GM12865 (cell line): Measurements from ENCODE around the gene BAZ2B.
A peak's percentile ranks its signal among the peaks of the same experiment; 100 is the strongest.

Experiments
- DNase-seq: peaks from one replicate; pipeline ENCODE4 v3.0.0; 2010; ENCODE audit warnings: low read depth
- H3K4me3 ChIP-seq: 2 replicates; pipeline ENCODE4 v1.5.1; 2011; ENCODE audit warnings: mild to moderate bottlenecking, low read depth, low read length, control low read depth
- TF ChIP-seq, protein P1 (sequence below): IDR thresholded peaks from 2 replicates; pipeline ENCODE4 v1.5.1; 2011; ENCODE audit warnings: low read length, control low read depth, low read depth, inconsistent platforms; ENCODE audit not compliant: insufficient read depth; ENCODE audit errors: missing control alignments

BAZ2B gene

DNA sequence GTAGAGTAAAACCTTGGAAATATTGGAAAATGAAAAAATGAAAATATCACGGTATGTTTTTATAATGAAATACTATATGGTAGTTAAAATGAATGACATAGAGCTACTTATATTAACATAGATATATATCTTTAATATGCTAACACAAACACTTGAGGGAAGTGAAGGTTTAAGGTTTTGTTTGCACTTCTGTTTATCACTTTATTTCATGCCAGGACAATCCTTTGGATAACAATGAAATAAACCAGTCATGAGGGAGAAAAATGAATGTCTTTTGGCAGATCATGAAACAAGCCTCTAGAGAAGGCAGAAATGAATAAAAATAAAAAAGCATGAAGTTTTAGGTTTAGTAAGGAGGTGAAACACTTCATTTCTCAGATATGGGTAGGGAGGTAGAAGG, 89.9 kb downstream of the BAZ2B start:
- H3K4me3 ChIP-seq: no peak overlapping the region
- TF ChIP-seq, protein P1, sequence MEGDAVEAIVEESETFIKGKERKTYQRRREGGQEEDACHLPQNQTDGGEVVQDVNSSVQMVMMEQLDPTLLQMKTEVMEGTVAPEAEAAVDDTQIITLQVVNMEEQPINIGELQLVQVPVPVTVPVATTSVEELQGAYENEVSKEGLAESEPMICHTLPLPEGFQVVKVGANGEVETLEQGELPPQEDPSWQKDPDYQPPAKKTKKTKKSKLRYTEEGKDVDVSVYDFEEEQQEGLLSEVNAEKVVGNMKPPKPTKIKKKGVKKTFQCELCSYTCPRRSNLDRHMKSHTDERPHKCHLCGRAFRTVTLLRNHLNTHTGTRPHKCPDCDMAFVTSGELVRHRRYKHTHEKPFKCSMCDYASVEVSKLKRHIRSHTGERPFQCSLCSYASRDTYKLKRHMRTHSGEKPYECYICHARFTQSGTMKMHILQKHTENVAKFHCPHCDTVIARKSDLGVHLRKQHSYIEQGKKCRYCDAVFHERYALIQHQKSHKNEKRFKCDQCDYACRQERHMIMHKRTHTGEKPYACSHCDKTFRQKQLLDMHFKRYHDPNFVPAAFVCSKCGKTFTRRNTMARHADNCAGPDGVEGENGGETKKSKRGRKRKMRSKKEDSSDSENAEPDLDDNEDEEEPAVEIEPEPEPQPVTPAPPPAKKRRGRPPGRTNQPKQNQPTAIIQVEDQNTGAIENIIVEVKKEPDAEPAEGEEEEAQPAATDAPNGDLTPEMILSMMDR: no peak
- no peak for DNase-seq

DNA sequence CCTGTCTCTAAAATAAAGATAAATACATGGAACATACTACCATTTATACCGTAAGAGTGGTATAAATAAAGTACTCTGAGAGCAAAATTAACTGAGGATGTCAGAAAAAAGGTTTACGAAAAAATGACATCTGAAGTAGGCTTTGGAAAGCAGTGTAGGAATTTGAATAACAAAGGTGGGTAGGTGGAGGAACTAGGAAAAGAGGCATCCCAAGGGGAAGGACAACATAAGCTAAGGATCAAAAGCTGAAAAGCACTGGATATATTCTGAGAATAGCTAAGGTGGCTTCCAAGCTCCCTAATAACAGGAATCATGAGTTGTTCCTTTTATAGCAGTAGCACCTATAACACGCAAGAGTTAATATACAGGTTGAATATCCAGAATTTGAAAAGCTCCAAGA, 91.3 kb downstream of the BAZ2B start:
- H3K4me3 ChIP-seq: no peak overlapping the region
- DNase-seq: no peak
- TF ChIP-seq, protein P1: no peak

DNA sequence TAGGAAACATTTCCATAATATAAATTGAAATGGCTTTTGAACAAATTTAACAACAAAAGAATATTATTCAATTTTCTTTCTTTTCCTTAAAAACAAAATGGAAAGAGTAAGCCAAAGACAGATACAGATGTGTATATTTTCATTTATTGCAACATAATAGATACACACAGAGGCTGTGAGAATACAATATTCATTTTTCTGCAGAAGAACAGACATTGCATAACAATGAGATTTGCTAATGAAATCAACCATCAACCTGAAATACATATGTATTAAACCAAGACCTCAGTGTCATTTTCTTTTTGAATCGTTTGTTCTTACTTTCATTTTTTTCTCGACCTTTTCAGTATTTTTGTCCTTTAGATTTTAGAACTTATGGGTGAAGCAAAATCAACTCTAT, 95.1 kb downstream of the BAZ2B start:
- no peak for DNase-seq
- TF ChIP-seq, protein P1: no peak
- H3K4me3 ChIP-seq: no peak overlapping the region

DNA sequence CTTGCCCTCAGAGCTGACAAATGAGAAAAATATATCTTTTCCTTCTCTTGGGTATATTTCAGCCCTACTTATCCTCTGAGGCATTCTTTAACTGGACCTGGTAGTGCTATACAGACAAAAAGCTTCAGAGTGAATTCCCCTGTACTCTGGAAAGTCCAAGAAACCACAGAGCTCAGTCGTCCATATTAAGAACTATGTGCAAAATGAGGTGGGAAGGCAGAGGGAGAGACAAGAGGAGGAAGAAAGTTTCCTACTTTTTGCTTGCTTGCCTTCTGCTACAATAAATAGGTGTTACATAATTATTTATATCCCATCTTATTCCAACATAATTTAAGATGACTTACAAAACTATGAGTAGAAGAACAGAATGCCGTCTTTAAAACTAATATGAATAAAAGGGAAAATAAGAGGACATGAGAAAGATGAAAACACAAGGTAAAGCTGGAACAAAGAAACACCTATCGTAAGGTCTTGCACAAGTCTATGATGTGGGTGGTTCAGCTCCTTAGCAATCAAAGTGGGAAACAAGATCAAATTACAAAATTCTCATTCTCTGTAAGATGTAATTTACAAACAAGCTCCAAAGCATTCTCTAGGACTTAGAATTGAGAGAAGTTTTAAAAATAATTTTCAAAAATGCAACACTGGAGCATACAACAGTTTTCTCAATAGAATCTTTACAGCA, 97.9 kb downstream of the BAZ2B start:
- H3K4me3 ChIP-seq: no peak overlapping the region
- TF ChIP-seq, protein P1: no peak
- DNase-seq: no peak

DNA sequence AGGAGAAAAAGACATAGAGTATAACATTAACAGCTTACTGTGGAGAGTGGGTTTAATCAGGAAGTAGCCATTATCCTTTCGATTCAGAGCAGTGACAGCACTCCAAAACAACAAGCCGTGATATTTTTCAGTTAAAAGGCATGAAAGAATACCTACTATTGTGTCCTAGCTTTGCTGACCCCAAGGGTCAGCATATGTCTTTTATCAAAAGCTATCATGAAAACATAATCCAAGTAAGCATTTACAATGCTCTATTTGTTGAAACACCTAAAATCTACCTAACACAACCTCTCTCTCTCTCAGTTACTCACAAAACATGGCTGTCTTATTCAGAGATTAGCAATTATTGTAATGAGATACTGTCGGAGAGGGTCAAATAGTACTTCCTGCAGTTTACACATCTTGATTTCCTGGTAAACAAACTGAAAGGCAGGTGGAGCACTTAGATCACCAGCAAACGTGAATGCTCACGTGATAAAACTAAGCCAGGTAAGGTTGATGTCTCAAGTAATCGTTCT, 100.0 kb downstream of the BAZ2B start:
- TF ChIP-seq, protein P1: no peak
- DNase-seq: peak; percentile 74
- peak overlapping the region; percentile 56 for H3K4me3 ChIP-seq

DNA sequence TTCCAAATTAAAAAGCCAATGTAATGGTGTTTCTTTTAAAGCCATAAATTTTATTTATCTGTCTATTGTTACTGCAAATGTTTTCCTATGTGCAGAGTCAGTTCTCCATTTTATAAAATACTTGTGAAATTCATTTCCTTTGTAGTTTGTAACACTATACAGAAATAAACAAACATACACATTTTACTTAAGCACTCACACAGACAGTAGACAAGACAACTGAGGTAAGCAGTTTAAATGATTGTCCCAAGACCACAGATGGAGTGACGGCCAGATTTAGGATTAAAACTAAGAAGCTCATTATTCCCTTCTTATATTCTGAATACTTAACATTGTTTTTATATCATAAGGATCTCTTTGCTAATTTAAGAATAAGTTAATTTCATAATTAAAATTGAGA, 100.9 kb downstream of the BAZ2B start:
- DNase-seq: no peak
- TF ChIP-seq, protein P1: no peak

DNA sequence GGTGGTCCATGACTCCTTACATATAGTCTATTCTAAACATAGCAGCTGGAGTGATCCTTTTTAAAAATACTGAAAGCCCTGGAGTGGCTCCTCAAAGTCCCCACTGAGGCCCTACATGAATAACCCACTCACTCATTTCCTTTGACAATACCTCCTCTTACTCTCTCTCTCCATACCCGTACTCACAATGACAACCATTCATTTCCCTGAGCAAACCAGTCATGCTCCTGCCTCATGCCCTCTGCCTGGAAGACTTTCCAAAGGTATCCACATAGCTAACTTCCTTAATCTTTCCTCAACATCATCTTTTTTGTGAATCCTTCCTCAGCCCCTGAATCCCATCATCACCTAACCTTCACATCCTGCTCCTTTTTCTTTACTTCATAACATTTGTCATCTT, 102.6 kb downstream of the BAZ2B start:
- H3K4me3 ChIP-seq: no peak overlapping the region
- TF ChIP-seq, protein P1: no peak
- DNase-seq: no peak

More for the DNA sequence above, 100.9 kb downstream of the BAZ2B start:
- peak overlapping the region; percentile 56 for H3K4me3 ChIP-seq
